T-helper 1 cell treated with Interleukin-12 subunit alpha and Interleukin-12 subunit beta and Interleukin-4 antibody, amounts not matched to agents 30 μg/mL and 1 μg/mL, for 36 hours (primary cell): ENCODE results near the gene CCDC69.
"Not testable (repeated sequence)": the region's sequence is repeated elsewhere in the genome, so short reads cannot be mapped to it uniquely, and the experiment has no call there.

ENCODE experiments used
- H3K27ac Mint-ChIP-seq: one replicate; pipeline ENCODE4 v1.8.0; 2021; ENCODE audit warnings: mild to moderate bottlenecking, mixed read lengths
- H3K27me3 Mint-ChIP-seq: one replicate; pipeline ENCODE4 v1.8.0; 2021; ENCODE audit warnings: low read depth, mixed read lengths
- H3K36me3 Mint-ChIP-seq: one replicate; pipeline ENCODE4 v1.8.0; 2021; ENCODE audit warnings: low read depth, mixed read lengths
- H3K4me1 Mint-ChIP-seq: one replicate; pipeline ENCODE4 v1.8.0; 2021; ENCODE audit warnings: low read depth, mixed read lengths
- H3K4me3 Mint-ChIP-seq: one replicate; pipeline ENCODE4 v1.8.0; 2021; ENCODE audit warnings: mild to moderate bottlenecking, moderate library complexity, mixed read lengths
- H3K9me3 Mint-ChIP-seq: one replicate; pipeline ENCODE4 v1.8.0; 2021; ENCODE audit warnings: mixed read lengths

The CCDC69 gene

DNA sequence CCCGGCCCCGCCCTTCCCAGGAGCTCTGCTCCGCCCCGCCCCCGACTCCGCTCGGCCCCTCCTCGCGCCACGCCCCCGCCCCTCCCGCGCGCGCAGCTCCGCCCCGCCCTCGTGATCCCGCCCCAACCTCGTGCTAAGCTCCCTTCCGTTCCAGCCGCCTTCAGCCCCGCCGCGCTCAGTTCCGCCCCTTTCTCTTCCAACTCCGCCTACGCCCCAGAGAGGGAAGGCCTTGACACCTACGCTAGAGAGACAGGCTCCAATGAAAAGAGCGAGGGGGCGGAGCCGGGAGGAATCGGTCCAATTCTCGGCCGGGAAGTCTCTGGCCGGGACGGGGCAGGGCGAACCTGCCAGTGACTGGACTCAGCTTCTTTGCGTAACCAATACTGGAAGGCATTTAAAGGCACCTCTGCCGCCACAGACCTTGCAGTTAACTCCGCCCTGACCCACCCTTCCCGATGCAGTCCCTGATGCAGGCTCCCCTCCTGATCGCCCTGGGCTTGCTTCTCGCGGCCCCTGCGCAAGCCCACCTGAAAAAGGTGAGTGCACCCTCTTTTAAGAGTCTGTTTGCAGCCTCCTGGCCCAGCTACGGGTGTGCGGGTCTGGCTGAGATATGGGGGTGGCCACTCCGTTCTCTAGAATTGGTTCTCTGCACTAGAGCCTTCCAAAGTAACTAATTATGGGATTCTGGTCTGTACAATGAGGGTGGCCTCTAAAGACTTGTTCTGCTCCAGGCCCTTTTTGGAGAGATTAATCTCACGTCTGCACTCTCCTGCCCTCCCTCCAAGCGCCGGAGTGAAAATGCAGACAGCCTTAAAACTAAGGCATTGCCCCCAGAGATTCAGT is 29.1 kb upstream of the CCDC69 start, which contains the start of gene GM2A:
Gene GM2A, plus strand, starts transcription at position 424 of the 843 bp plus-strand sequence. Its CDS starts 32 bp downstream, at position 456.
- Mint-ChIP-seq H3K27ac (peak within 1 kb of the TSS; percentile 90), H3K36me3 (peaks cover 2% of the 10 kb centered on the region), H3K9me3 (no peaks in the 10 kb centered on the region), H3K4me1 (peaks cover 30% of the 10 kb centered on the region), H3K27me3 (no peaks in the 10 kb centered on the region), H3K4me3 (peak within 1 kb of the TSS; percentile 88)

DNA sequence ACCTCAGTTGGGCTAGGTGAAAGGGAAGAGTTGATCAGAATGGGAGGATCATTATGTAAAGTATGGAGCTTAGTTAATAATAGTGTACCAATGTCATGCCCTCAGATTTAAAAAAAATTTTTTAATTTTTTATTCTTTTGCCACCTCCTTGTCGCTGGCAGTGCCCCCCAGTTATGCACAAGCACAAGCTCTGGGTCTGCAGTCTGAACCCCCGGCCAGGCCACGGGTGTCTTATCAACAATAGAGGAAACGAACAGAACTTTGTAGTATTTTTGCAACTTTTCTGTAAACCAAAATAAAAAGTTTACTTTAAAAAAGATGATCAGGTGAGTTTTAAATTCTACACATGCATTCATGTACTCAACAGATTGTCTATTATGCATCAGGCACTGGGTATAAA is 27.7 kb upstream of the CCDC69 start:
- peaks cover 2% of the 10 kb centered on the region for H3K36me3 Mint-ChIP-seq
- H3K27ac Mint-ChIP-seq = peak overlapping the region; percentile 90
- H3K27me3 Mint-ChIP-seq = no peaks in the 10 kb centered on the region
- H3K4me3 Mint-ChIP-seq = peak overlapping the region; percentile 60
- no peaks in the 10 kb centered on the region for H3K9me3 Mint-ChIP-seq
- peaks cover 30% of the 10 kb centered on the region for H3K4me1 Mint-ChIP-seq

DNA sequence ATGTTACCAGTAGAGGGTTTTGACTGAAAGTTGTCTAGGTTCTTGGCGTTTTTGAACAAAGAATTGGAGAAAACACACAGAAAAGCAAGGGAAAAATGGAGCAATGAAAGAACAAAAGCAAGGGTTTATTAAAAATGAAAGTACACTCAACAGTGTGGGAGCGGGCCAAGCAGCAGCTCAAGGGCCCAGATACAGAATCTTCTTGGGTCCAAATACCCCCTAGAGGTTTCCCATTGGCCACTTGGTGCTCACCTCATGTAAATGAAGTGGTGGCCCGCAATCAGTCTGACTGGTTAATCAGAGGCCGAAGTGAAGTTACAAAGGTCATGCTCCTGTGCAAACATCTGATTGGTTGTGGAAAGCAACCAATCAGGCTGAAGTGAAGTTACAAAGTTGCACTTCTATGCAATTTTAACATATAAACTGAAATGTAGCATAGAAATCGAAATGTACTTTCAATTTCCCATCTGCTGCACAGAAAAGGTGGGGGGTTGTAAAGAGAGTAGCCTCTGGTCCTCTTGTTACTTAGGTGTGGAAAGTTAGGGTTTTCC is 27.2 kb upstream of the CCDC69 start:
- H3K27ac Mint-ChIP-seq = peak overlapping the region; percentile 72
- H3K4me1 Mint-ChIP-seq = peaks cover 30% of the 10 kb centered on the region
- peak overlapping the region; percentile 60 for H3K4me3 Mint-ChIP-seq
- no peaks in the 10 kb centered on the region for H3K27me3 Mint-ChIP-seq
- no peaks in the 10 kb centered on the region for H3K9me3 Mint-ChIP-seq
- H3K36me3 Mint-ChIP-seq = peaks cover 2% of the 10 kb centered on the region

DNA sequence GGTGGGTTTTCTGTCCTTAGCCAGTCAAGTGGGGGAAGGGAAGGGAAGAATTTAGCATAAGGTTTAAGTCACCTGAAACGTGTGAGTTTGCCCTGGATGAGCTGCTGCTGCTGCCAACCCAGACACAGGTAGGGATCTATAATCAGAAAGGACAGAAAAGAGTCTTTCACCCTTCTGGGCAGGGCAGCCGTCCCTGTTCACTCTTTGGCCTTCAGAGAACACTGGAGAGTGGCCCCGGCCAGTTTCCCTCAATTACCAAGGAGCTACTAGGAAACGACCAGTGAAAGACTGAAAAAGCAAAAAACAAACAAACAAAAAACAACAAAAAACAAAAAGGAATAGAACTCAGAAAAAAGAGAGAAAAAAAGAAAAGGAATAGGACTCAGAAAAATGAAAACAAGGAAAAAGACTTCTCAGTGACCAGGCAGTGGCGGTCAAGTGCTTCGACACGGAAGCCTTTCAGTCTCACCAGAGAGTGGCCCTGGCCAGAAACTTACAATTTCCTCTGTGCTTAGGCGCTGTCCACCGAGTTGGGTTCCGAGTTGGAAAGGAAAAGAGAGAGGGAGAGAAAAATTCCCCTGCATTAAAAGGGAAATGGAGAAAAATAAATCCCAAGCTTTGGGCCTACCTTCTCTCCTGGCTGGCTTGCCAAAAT is 26.6 kb upstream of the CCDC69 start:
- peaks cover 2% of the 10 kb centered on the region for H3K36me3 Mint-ChIP-seq
- peaks cover 29% of the 10 kb centered on the region for H3K4me1 Mint-ChIP-seq
- H3K4me3 Mint-ChIP-seq = peak overlapping the region; percentile 56
- no peaks in the 10 kb centered on the region for H3K27me3 Mint-ChIP-seq
- H3K27ac Mint-ChIP-seq = peak overlapping the region; percentile 21
- H3K9me3 Mint-ChIP-seq = no peaks in the 10 kb centered on the region

DNA sequence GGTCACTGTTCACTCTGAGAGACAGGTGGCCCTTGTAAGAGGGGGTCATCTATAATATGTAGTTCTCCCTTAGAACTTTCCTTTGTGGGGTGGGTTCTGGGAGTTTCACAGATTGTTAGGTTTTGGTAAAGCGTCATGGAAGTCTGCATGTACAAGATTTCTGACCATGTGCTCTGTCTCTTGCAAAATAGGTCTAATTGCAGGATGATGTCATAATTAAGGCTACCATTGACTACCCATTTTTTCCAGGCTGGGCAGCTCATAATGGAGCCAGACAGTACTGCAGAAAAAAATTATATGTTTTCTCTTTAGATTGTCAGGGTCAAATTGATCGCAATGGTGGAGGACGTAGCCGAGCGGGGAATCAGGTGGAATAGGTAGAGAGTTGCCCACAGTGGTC is 25.4 kb upstream of the CCDC69 start:
- peaks cover 31% of the 10 kb centered on the region for H3K4me1 Mint-ChIP-seq
- no peaks in the 10 kb centered on the region for H3K27me3 Mint-ChIP-seq
- peaks cover 2% of the 10 kb centered on the region for H3K36me3 Mint-ChIP-seq
- H3K4me3 Mint-ChIP-seq = no peak overlapping the region
- no peaks in the 10 kb centered on the region for H3K9me3 Mint-ChIP-seq
- H3K27ac Mint-ChIP-seq = no peak overlapping the region

DNA sequence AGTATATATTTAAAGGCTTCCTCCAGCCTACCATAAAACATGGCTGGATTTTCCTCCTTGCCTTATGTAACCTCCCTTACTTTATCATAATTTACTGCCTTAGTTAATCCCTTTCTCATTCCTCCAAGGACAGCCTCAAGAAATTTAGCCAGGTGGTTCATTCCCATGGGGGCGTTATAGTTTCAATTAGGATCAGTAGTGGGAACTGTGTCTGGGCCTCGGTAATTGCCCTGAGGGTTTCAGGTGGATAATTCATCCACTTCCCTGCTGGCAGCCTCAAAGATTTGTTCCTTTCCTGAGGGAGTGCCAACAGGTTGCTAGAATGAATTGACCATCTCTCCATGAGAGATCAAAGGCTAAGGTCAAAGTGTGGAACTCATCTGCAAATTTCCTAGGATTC is 24.8 kb upstream of the CCDC69 start:
- no peaks in the 10 kb centered on the region for H3K27me3 Mint-ChIP-seq
- H3K4me1 Mint-ChIP-seq = peaks cover 31% of the 10 kb centered on the region
- no peak overlapping the region for H3K27ac Mint-ChIP-seq
- H3K4me3 Mint-ChIP-seq = no peak overlapping the region
- H3K9me3 Mint-ChIP-seq = no peaks in the 10 kb centered on the region
- peaks cover 4% of the 10 kb centered on the region for H3K36me3 Mint-ChIP-seq

DNA sequence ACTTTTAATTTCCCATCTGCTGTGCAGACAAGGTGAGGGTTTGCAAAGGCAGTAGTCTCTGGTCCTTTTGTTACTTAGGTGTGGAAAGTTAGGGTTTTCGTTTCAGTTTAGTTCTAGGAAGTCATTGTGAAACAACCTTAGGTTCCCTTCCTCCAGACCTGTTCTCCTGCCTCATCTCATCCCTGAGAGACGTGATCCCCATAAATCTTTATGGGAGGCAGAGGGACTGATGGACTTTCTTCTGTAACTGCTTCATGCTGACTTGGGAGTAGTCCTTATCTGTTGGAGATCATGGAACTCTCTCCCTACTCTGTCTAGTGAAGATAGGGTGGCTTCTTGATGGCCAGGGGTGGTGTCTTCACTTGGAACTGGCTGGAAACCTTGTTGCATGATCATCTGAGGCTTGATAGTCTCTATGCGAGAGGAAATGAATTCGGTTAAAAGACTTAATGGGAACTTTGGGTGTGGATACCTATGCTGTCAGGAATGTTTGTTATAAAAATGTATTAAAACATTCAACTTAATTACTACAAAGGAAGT is 21.9 kb upstream of the CCDC69 start:
- H3K27ac Mint-ChIP-seq = peak overlapping the region; percentile 26
- H3K4me3 Mint-ChIP-seq = no peak overlapping the region
- no peaks in the 10 kb centered on the region for H3K27me3 Mint-ChIP-seq

DNA sequence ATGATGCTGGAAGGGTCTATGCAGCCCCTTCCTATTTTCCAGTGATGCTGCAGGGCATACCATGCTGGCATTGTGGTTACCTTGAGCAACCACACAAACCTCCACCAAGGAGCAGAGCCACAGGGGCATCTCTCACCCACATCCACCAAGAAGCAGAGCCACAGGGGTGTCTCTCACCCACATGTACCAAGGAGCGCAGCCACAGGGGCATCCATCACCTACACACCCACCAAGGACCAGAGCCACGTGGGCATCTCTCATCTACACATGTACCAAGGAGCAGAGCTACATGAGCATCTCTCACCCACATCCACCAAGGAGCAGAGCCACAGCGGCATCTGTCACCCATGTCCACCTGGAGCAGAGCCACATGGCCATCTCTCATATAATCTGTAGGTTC is 20.3 kb upstream of the CCDC69 start:
- no peaks in the 10 kb centered on the region for H3K9me3 Mint-ChIP-seq
- no peak overlapping the region for H3K4me3 Mint-ChIP-seq
- H3K27me3 Mint-ChIP-seq = no peaks in the 10 kb centered on the region
- H3K36me3 Mint-ChIP-seq = peaks cover 2% of the 10 kb centered on the region
- no peak overlapping the region for H3K27ac Mint-ChIP-seq
- H3K4me1 Mint-ChIP-seq = peaks cover 19% of the 10 kb centered on the region

More for the DNA sequence above, 21.9 kb upstream of the CCDC69 start:
- no peaks in the 10 kb centered on the region for H3K9me3 Mint-ChIP-seq
- H3K36me3 Mint-ChIP-seq = peaks cover 4% of the 10 kb centered on the region
- H3K4me1 Mint-ChIP-seq = peaks cover 22% of the 10 kb centered on the region

DNA sequence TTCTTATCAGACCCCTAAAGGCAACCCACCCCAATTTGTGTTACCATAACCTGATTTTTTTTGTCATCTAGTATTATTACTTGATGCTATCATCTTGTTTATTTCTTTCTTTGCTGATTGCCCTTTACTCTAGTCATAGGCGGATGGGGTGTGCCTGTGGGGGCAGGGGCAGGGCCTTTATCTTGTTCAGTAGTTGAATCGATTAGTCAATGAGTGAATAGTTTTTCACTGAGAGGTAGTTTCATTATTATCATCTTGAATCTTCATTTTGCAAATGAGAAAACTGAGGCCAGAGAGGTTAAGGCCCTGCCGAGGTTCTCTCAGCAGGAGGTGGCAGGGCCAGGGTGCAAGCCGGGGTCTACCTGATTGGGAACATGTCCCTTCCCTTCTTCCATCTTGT is 19.7 kb upstream of the CCDC69 start:
- H3K4me1 Mint-ChIP-seq = peaks cover 19% of the 10 kb centered on the region
- H3K36me3 Mint-ChIP-seq = peaks cover 2% of the 10 kb centered on the region
- H3K27ac Mint-ChIP-seq = no peak overlapping the region
- H3K27me3 Mint-ChIP-seq = no peaks in the 10 kb centered on the region
- no peak overlapping the region for H3K4me3 Mint-ChIP-seq
- no peaks in the 10 kb centered on the region for H3K9me3 Mint-ChIP-seq

DNA sequence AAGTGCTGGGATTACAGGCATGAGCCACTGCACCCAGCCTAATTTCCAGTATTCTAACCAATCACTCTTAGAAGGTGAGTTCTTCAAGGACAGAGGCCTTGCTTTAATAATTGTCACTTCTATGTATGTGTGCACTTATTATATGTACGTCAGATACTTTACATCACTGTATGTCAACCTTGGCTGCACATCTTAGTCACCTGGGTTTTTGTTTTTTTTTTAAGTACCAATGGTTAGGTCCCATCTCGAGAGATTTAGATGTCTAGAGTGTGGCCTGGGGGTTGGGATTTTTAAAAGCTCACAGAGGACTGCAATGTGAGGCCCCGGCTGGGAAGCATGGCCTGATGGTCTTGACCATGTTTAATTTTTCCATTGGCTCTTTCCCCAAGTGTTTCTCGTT is 19.2 kb upstream of the CCDC69 start:
- Mint-ChIP-seq H3K27ac (no peak overlapping the region), H3K4me1 (peaks cover 19% of the 10 kb centered on the region), H3K4me3 (no peak overlapping the region), H3K9me3 (no peaks in the 10 kb centered on the region), H3K27me3 (no peaks in the 10 kb centered on the region), H3K36me3 (peaks cover 2% of the 10 kb centered on the region)

DNA sequence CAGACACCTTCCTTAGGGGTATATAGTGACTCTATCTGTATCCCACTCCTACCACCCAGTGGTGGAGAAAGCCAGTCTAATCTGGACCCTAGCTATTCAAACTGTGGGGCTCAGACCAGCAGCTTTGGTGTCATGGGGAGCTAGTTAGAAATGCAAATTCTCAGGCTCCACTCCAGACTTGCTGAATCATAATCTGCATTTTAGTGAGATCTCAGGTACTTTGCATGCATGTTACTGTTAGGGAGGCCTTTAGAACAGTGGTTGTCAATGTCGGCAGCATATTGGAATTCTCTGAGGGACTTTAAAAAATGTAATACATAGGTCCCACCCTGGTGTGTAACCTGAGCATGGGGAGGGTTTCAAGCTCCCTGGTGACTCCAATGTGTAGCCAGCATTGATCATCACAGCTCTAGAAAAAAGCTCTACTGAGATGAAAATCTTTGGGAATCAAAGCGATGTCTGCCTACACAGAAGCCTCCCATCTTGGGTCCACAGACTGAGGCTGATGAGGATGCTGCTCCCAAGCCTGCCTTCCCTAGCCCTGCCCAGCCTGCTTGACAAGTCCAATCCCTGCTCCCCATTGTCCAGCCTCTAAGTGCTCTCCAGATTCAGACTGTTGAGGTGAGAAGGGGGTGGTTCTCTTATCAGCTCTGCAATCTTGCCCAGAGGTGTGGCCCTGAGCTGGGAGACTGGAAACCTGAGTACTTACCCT is 17.2 kb upstream of the CCDC69 start:
- H3K4me1 Mint-ChIP-seq = peaks cover 19% of the 10 kb centered on the region
- no peak overlapping the region for H3K4me3 Mint-ChIP-seq
- no peak overlapping the region for H3K27ac Mint-ChIP-seq

DNA sequence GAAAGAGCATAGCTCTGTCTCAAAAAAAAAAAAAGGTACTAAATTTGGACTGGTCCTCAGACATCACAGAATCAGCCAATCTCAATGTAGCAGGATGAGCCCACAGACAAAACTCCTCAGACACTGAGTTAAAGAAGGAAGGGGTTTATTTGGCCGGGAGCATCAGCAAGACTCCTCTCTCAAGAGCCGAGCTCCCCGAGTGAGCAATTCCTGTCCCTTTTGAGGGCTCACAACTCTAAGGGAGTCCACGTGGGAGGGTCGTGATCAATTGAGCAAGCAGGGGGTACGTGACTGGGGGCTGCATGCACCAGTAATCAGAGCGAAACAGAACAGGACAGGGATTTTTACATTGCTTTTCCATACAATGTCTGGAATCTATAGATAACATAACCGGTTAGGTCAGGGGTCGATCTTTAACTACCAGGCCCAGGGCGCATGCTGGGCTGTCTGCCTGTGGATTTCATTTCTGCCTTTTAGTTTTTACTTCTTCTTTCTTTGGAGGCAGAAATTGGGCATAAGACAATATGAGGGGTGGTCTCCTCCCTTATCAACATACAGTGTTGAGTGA is 16.5 kb upstream of the CCDC69 start:
- not testable (repeated sequence) for H3K27ac Mint-ChIP-seq, H3K36me3 Mint-ChIP-seq, H3K9me3 Mint-ChIP-seq

More for the DNA sequence above, 17.2 kb upstream of the CCDC69 start:
- Mint-ChIP-seq H3K27me3 (no peaks in the 10 kb centered on the region), H3K36me3 (peaks cover 2% of the 10 kb centered on the region), H3K9me3 (no peaks in the 10 kb centered on the region)

DNA sequence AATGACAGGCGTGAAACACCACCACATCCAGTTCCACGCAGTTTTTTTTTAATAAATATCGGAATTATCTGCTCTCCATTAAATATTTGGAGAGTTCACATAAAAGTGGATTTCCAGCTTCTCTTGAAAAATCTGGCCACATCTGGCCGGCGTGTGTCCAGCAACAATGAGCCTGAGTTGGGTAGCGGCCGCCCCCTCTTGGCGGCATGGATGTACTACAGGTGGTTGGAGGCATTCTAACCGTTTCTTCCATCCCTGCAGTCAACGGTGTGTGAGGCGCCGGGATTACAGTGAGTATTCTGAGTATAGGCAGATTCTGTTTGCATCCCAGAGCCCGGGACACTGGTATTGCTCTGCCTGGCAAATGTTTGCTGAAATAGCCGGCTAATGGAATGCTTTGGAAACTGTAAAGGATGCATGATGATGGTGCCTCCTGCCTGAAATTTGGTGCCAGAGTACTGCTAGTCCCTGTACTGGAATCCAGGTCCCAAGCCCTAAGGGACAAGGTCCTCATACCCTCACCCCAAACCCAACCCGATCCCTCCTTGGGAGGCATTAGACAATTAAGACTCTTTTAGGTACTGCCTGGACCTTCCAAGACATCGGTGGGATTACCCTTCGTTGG is 15.5 kb upstream of the CCDC69 start:
- no peaks in the 10 kb centered on the region for H3K9me3 Mint-ChIP-seq
- no peak overlapping the region for H3K27ac Mint-ChIP-seq
- H3K4me3 Mint-ChIP-seq = no peak overlapping the region
- peaks cover 4% of the 10 kb centered on the region for H3K36me3 Mint-ChIP-seq
- H3K4me1 Mint-ChIP-seq = peaks cover 17% of the 10 kb centered on the region
- no peaks in the 10 kb centered on the region for H3K27me3 Mint-ChIP-seq

More for the DNA sequence above, 16.5 kb upstream of the CCDC69 start:
- H3K27me3 Mint-ChIP-seq, H3K4me3 Mint-ChIP-seq: not testable (repeated sequence)
- H3K4me1 Mint-ChIP-seq = peaks cover 16% of the 10 kb centered on the region
